HG03103 (cell line): ENCODE data around the gene REG3A.

Experiments
- ATAC-seq: cut with Tn5 transposase; IDR thresholded peaks from one replicate; pipeline ENCODE4 v1.9.1; 2021; ENCODE audit warnings: low read depth; ENCODE audit not compliant: unreplicated experiment

Gene REG3A

GRCh38 chr2:79124907-79125720, 34.4 kb downstream of the REG3A start:
- ATAC-seq: no peak

- no peak for ATAC-seq
Measured at GRCh38 chr2:79122676-79123075, 36.9 kb downstream of the REG3A start.

GRCh38 chr2:79120194-79120713, 39.3 kb downstream of the REG3A start, which contains the start of gene REG1A:
Gene REG1A (plus strand): TSS chr2:79120488. CDS start chr2:79120862, 374 bp downstream.
- no peak for ATAC-seq

- ATAC-seq: no peak
Measured at GRCh38 chr2:79116997-79117928, 42.3 kb downstream of the REG3A start.

GRCh38 chr2:79114797-79115494, 44.6 kb downstream of the REG3A start:
- no peak for ATAC-seq

- no peak for ATAC-seq
Measured at GRCh38 chr2:79112269-79112668, 47.3 kb downstream of the REG3A start.
